GM12864 (cell line): ENCODE measurements around the gene BAK1.

Source experiments
- DNase-seq: peaks from one replicate; pipeline ENCODE4 v3.0.0-alpha.2; 2011; ENCODE audit warnings: low read depth
- H3K4me3 ChIP-seq: 2 replicates; pipeline ENCODE4 v1.5.1; 2011; ENCODE audit warnings: mild to moderate bottlenecking, low read depth, low read length, control low read depth
- TF ChIP-seq, protein P1 (sequence below): IDR thresholded peaks from 2 replicates; pipeline ENCODE4 v1.5.1; 2011; ENCODE audit warnings: low read depth, mild to moderate bottlenecking, moderate library complexity, low read length, control low read depth, inconsistent platforms; ENCODE audit errors: missing control alignments

The BAK1 gene

DNA sequence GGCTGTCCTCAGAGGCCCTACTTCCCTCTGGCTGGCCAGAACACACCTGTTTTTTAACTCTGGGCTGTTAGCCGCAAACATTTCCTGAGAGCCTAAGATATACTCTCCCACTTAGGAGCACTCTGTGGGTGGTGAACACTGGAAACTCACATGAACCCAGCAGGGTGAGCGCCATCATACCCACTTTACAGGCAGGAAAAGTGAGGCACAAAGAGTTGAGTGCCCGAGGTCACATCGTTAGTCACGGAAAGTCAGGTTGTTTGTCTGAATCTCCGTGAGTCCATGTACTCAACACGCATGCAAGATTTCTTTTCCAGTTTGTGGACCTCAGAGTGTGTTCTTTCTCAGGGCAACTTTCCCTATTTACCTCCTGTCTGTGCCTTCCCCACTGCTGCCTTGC lies 1.9 kb downstream of the BAK1 start:
- peak overlapping the region; percentile 93 for H3K4me3 ChIP-seq
- TF ChIP-seq, protein P1, sequence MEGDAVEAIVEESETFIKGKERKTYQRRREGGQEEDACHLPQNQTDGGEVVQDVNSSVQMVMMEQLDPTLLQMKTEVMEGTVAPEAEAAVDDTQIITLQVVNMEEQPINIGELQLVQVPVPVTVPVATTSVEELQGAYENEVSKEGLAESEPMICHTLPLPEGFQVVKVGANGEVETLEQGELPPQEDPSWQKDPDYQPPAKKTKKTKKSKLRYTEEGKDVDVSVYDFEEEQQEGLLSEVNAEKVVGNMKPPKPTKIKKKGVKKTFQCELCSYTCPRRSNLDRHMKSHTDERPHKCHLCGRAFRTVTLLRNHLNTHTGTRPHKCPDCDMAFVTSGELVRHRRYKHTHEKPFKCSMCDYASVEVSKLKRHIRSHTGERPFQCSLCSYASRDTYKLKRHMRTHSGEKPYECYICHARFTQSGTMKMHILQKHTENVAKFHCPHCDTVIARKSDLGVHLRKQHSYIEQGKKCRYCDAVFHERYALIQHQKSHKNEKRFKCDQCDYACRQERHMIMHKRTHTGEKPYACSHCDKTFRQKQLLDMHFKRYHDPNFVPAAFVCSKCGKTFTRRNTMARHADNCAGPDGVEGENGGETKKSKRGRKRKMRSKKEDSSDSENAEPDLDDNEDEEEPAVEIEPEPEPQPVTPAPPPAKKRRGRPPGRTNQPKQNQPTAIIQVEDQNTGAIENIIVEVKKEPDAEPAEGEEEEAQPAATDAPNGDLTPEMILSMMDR, result no peak
- DNase-seq, result no peak

GRCh38 chr6:33577718-33578117 lies 2.4 kb downstream of the BAK1 start:
- TF ChIP-seq, protein P1, result no peak
- H3K4me3 ChIP-seq, result peak overlapping the region; percentile 93
- DNase-seq, result no peak

DNA sequence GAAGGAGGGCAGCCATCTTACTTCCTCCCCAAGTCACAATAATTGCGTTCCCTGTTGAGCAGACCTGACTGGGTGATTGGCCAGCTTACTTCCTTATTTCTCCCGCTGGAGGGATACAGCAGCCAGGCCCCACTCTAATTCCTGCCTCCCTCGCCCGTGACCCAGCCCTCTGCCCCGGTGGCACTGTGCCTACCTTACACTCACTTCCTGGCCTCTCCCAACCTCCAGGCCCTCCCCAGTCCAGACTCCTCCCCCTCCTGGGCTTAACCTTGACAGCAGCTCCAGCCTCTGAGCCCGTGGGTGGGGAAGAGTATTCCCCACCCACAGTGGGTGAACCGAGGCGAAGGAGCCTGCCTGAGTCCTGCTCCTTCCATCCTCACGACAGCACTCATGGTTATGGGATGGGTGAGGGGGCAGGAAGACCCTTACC lies 3.0 kb downstream of the BAK1 start:
- no peak for DNase-seq
- TF ChIP-seq, protein P1, result no peak
- no peak overlapping the region for H3K4me3 ChIP-seq

DNA sequence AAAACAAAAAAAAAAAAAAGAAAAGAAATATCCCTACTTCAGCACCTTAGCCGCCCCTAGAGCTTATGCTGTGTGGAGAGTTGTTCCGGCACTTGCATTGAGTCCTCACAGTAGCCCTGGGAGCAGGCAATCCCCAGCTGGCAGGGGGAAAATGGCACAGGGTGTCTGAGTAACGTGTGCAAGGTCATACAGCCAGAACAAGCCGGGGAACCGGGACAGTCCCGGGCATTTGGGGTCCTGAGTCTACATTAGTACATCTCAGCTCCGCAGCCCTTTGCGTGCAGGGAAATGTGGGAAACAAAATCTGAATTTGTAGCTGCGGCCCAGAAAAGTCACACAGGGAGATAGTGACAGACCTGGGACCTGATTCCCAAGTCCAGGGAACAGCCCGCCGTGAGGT lies 3.4 kb downstream of the BAK1 start:
- H3K4me3 ChIP-seq, result no peak overlapping the region
- TF ChIP-seq, protein P1, result no peak
- DNase-seq, result no peak

DNA sequence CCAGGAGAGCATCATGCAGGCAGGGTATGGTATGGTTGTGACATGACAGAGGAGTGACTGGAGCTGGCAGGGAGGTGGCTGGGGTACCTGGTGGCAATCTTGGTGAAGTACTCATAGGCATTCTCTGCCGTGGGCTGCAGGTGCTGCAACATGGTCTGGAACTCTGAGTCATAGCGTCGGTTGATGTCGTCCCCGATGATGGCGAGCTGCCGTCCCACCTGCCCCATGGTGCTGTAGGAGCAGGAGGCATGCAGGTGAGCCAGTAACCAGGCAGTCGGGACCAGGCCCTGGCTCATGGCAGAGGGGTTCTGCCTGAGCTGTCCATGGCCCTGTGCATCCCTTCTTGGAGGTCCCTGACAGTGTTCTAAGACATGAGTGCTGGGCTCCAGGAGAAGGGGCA lies 4.9 kb downstream of the BAK1 start:
- DNase-seq, result no peak
- H3K4me3 ChIP-seq, result no peak overlapping the region
- TF ChIP-seq, protein P1, result no peak

GRCh38 chr6:33571637-33572316 lies 8.3 kb downstream of the BAK1 start:
- no peak for DNase-seq
- peak overlapping the region; percentile 38 for H3K4me3 ChIP-seq

More at GRCh38 chr6:33571637-33572316, 8.3 kb downstream of the BAK1 start:
- TF ChIP-seq, protein P1, result no peak
